Measurements from ENCODE around the gene KREMEN2.

KREMEN2 gene

DNA sequence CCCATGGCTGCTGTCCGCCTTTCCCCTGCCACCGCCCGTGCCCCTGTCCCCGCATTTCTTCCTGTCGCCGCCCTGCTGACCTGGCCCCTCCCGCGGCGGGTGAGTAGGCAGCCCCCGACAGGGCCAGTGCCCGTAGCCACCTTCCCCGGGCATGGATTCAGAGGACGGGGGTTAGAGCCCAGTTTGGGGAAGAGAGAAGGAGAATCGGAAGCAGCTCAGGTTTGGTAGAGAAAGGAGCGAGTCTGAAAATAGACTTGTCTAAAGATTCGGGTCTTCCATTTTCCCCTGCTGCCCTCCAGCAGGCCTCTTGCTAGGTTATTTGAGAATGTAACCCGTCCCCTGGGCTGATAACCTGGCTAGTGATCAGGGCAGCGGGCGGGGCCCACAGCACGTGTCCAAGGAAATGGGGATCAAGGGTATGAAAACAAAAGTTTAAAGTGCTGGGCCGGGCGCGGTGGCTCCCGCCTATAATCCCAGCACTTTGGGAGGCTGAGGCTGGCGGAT, 40.8 kb downstream of the KREMEN2 start:
- no peak for DNase-seq (ENCODE audit: low spot score)

DNA sequence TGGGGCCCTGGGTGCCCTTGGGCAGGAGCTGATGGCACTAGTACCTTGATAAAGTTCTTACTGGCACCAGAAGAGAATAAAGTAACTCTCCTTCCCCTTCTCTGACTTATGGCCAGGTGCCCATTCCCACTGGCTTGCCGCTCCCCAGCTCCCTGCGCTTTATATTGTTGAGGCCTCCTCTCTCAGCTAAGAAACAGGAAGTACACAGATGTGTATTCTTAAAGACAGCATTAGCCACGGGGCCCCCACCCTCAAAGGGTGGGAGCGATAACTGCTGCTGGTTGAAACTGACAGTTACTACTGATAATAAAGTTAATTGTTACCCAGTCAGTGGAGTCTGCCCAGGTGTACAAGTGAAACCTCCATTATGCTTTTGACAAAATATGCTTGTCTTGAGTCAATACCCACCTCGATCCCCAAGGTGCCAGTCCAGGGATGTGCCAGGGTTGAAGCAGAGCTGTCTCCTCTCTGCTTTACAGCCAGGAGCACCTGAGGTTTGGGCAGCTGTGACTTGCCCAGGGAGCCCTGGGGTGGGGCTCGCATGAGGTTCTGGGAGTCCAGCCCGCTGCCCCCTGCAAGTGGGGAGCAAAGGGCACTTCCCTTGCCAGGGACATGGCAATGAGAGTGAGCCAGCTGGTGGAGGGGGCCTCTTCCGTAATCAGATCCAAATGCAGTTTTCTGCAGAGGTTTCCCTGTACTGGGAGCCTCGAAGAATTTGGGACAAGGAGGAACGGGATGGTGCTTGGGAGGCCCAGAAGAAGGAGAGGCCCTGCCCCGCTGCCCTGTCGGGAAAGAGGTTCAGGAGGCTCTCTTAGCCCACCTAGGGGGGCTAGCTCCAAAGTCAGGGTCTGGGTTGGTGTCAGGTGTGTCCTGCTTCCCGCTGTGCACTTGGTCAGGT, 43.2 kb downstream of the KREMEN2 start:
- no peak for DNase-seq (ENCODE audit: low spot score)

DNA sequence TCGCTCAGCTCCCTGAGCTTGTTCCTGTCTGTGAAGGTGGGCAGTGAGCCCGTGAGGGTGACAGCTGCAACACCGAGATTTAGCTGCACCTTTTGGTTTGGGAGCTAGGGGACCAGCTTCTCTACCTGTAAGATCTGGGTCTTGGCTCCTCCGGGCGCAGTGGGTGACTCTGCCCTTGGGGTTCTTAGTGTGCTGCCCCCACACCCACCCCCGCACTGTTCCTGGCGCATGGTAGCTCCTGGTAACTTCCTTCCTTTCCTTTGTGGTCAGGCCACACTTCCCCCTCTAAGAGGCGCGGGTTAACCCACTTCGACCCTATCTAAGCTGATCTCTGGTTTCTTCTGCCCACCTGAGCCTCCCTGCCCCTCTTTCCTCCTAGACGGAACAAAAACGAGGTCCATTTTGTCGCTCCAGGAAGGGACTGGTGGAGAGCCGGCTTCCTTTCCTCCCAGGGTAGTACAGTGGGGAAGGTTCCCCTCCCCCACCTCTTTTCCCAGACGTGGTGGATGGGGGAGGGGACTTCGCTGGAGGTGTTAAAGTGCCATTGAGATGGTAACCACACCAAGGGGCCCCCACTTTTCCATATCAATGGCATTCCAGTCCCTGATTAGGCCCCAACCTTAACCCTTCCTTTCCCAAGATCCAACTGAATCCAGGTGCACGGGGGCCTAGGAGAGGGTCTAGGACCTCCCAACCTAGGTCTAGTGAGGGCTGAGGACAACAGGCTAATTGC, 44.0 kb downstream of the KREMEN2 start:
- DNase-seq (ENCODE audit: low spot score), result no peak

DNA sequence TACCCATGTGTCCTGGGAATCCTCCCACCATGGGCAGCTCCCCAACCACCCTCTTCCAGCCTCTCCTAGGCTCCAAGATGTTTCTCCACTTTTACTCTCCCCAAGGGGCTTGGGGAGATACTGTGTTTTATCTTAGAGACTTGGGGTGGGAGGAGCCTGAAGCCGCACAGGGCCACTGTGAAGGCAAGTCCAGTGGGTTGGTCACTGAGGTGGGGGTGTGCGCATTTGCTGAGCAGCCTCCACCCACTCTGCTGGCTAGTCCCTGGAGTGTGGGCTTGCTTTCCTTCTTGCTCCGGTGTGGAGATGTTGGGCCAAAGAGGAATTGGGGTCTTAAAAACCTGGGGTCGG, 44.6 kb downstream of the KREMEN2 start:
- DNase-seq (ENCODE audit: low spot score), result no peak

DNA sequence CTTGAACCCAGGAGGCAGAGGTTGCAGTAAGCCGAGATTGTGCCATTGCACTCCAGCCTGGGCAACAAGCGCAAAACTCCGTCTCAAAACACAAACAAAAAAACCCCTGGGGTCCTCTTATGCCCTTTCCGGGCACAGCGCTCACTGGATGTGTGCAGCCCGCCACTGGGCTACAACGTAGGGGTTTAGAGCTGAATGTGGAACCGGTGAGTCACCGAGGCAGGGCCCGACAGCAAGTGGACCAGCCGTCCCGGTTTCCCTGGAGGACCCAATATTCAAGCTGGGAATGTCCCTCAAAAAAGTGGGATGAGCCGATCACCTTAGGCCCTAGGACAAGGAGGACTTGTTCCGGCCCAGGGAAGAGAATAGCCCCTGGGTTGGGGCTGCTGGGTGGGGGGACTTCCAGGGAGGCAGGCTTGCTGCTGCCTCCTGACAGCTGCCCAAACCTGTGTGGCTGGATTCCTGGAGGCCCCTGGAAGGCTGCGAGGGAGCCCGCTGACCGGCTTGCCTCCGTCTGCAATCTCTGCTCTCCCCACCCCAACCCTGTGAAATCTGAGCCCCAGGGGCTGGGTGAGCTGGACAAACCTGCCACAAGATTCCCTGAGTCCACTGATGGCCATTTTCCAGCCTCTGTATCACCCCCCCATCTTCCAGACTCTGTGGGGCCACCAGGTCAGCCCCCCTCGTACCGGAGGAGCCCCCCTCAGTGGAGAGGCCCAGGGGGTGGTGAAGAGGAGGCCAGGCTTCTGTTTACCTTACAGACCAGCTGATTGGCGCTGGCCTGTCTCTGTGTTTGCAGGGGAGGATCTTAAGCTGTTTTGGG, 45.7 kb downstream of the KREMEN2 start:
- no peak for DNase-seq (ENCODE audit: low spot score)

DNA sequence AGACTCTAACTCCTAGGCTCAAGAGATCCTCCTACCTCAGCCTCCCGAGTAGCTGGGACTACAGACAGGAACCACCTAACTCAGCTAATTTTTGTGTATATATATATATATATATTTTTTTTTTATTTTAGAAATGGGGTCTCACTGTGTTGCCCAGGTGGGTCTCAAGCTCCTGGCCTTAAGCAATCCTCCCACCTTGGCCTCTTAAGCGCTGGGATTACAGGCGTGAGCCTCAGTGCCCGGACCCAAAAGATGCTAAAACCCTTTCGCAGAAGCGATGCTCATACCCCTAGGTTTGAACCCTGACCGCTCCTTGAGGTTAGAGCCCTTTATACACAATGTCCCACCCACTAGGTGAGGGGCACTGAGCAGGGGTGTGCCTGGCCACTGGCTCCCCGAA, 46.4 kb downstream of the KREMEN2 start:
- DNase-seq (ENCODE audit: low spot score), result no peak

DNA sequence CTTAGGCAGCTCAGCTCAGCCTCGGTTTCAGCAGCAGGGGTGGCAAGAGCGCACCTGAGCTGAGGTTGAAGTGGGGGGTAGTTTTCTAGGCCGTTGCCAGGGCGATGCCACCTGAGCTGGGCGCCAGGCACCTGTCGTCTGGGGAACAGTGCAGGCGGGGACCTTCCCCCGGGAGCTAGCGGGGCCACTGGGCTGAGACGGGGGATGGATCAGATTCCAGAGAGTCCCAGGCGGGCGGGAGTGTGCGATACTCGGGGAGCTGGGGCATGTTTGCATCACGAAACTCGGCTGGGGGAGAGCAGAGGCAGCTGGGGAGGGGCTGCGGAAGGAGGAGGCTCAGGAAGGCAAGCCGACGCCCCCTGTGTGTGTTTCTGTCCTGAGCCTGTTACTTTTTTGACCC, 48.2 kb downstream of the KREMEN2 start:
- DNase-seq (ENCODE audit: low spot score), result no peak

DNA sequence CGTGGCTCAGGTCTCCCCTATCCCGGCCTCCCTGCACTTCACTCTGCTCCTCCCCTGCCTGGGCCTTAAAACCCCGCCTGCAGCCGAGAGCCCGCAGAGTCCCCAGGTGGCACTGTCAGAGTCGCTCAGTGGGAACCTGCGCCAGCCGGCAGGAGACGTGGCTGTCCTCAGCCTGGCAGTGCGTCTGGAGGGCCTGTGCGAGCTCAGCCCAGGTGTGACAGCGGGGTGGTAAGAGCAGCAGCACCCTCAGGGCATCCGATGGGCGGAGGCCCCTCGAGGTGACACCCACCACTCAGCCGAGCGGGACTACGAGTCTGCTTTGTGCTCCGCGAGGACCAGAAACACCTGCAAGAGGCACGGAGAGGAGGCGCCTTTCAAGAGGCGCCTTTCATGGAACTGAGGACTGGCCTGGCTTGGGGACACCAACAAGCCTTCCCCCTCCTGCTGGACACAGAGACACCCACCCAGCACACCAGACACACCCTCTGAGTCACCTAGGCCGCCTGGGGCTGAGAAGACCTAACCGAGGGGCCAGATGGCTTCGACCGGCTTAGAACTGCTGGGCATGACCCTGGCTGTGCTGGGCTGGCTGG, 48.8 kb downstream of the KREMEN2 start, which contains the start of gene CLDN9:
CLDN9 (plus strand) TSS at position 96 of the 593 bp plus-strand sequence; CDS start at position 536, 440 bp downstream.
- DNase-seq (ENCODE audit: low spot score), result no peak

DNA sequence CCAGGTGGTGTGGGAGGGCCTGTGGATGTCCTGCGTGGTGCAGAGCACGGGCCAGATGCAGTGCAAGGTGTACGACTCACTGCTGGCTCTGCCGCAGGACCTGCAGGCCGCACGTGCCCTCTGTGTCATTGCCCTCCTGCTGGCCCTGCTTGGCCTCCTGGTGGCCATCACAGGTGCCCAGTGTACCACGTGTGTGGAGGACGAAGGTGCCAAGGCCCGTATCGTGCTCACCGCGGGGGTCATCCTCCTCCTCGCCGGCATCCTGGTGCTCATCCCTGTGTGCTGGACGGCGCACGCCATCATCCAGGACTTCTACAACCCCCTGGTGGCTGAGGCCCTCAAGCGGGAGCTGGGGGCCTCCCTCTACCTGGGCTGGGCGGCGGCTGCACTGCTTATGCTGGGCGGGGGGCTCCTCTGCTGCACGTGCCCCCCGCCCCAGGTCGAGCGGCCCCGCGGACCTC, 49.4 kb downstream of the KREMEN2 start:
- DNase-seq (ENCODE audit: low spot score), result no peak

DNA sequence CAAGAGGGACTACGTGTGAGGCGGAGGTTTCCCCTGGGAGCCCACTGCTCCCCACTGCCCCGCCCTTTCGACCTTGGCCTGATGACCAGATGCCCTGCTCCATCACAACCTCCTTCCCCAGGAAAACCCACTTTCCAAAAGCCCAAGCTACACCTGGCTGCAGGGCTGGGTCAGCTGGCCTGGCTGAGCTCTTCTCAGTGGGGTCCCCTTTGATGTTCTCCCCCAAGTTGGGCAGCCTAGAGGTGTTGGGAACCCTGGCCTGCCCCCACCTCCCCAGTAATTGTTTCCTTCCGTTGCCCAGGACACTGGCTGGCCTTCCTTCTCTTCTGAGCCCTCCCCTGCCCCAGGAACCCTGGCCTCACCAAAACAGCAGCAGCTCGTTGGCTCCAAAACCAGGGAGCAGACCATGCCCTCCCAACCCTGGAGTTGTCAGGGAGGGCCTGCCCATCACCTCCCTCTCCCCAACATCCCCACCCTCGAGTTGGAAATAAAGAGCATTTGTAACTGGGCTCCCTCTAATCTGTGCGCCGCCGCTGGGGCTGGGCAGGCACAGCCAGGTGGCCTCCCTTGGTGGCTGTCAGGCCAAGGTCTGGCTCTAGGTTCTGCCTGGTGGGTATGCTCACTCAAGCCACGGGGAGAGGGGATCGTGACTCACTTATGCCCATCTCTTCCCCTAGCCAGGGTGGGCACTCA, 50.1 kb downstream of the KREMEN2 start:
- DNase-seq (ENCODE audit: low spot score), result no peak

DNA sequence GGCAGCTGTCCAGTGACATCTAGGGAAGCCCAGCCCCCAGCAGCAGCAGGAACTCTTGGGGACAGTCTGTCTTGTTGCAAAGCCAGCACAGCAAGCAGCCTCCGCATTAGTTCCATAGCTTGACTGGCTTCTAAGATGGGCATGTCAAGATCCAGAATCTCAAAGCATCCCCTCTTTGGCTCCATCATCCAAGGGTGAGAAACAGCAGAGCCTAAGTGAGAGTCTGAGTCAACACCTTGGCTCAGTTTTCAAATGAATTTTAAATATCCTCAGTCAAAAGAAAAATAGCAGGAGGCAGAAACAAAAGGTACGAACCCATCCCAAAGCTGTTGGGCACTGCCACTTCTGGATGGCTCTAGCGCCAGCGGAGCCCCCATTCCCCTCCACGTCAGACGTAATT, 50.9 kb downstream of the KREMEN2 start:
- no peak for DNase-seq (ENCODE audit: low spot score)

DNA sequence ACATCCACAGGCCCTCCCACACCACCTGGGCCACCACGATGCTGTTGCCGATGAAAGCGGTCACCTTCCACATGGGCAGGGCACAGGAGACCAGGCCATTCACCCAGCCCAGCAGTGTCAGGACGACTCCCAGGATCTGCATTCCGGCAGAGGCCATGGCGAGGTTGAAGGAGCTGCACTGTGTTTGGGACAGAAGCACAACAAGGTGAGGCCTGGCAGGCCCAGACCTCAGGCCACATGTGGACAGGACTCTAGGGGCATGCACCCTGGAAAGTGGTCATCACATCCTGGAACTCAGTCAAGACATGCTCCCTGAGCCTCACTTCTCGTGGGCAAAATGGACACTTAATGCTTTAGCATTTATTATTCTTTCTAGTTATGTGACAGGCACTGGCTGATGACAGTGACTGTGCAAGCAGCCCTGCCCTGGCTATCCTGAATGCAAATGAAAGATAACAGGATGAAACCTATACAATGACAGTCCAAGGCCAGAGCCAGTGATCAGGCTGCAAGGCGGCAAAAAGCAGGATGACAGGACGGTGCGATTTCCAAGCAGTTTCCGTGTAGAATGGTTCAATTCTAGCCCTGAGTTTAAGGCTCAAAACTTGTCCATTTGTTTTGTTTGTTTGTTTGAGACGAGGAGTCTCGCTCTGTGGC, 51.9 kb downstream of the KREMEN2 start:
- no peak for DNase-seq (ENCODE audit: low spot score)

DNA sequence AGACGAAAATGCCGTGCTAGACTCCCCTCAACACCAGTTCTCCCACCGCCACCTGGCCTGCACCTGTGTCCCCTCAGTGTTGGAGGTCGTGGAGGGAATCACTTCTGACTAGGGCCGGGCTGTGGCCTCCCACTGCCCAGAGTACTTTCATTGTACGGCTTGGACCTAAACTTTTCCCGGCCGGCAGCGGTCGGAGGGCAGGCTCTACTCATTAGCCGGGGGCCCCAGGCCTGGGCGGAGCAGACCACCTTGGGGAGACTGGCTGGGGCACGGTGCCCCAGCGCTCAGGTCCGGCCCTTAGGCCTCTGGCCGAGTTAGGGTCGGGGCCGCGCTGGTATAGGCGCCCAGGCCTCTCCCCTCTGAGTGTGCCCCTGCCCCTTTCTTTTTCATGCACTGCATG, 53.3 kb downstream of the KREMEN2 start:
- DNase-seq (ENCODE audit: low spot score), result no peak

All from GM03348 (cell line).